ENCODE data around the gene TDRD7.

- no peak for TF ChIP-seq YY1 (tag by site-specific recombination; IDR thresholded peaks at IDR 0.05)
- TF ChIP-seq ZNF10 (tag by site-specific recombination; IDR thresholded peaks at IDR 0.05), result no peak
- TF ChIP-seq ZNF843 (tag by site-specific recombination; IDR thresholded peaks at IDR 0.05), result no peak
- TF ChIP-seq ZNF23 (tag by site-specific recombination; IDR thresholded peaks at IDR 0.05; ENCODE audit: borderline replicate concordance), result no peak
- TF ChIP-seq CTCF (tag by site-specific recombination; IDR thresholded peaks at IDR 0.05), result no peak
- no peak for TF ChIP-seq ZNF121 (tag by site-specific recombination; IDR thresholded peaks at IDR 0.05)
Measured at GRCh38 chr9:97396256-97396655, 15.6 kb upstream of the TDRD7 start.

Data from HEK293 (cell line).